Measurements from ENCODE around the gene CENPM. TPM values are rescaled to one million over a fixed set of nuclear protein-coding genes. Genes with fewer than 3 reads are reported as not detected.

The CENPM gene
- polyA plus RNA-seq, 1 donor (not counting 4 experiments of a cell fraction or from before 2014, with no cell fraction given) = 4.8 TPM

DNA sequence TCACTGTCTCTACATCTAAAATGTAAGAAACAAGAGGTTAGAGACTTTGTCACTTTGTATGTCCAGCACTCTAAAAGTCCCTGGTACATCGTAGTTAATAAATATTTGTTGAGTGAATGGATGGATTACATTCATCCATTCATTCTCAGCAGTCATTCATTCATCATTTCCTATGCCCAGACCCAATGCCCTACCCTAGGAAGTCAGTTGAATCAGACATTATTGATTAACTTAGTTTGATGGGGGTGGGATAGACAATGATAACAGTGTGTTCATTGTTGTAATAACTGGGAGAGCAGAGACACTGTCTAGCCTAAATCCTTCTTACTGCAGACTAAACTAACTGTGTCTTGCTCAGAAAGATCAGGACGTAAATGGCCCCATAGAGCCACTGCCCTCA lies 1.2 kb upstream of the CENPM start:
- FAIRE-seq (no peak), DNase-seq (ENCODE audit: low read depth, low spot score) (no peak)
- no peaks in the 10 kb centered on the region for H3K9me1 ChIP-seq (ENCODE audit: control insufficient read depth, extremely low read depth, insufficient read depth, low read length)
- H3K9me3 ChIP-seq (ENCODE audit: control insufficient read depth, low read depth, low read length) = no peaks in the 10 kb centered on the region
- no peaks in the 10 kb centered on the region for H4K20me1 ChIP-seq (ENCODE audit: control insufficient read depth, extremely low read depth, insufficient read depth, low read length)
- H3K27me3 ChIP-seq (ENCODE audit: control insufficient read depth, extremely low read depth, insufficient read depth, low read length) = no peaks in the 10 kb centered on the region
- no peak overlapping the region for H3K27ac ChIP-seq (ENCODE audit: control insufficient read depth, insufficient read depth, low read length)
- peaks cover 0 to 4% of the 10 kb centered on the region in 2 experiments for H3K36me3 ChIP-seq (ENCODE audit: control insufficient read depth in 2 of 2, extremely low read depth in 1 of 2, insufficient read depth in 2 of 2, low read length in 2 of 2)
- dilution Hi-C loops (cut with MboI; ENCODE audit: extremely low pct_ligation_motif_present, low sequenced_read_pairs) = no loop called here
- H3K4me1 ChIP-seq (ENCODE audit: control insufficient read depth, extremely low read depth, insufficient read depth, low read length) = peaks cover 16% of the 10 kb centered on the region
- H3K9ac ChIP-seq (ENCODE audit: control insufficient read depth, extremely low read depth, insufficient read depth, low read length) = no peak overlapping the region
- no peak for TF ChIP-seq EZH2 (IDR thresholded peaks at IDR 0.05; ENCODE audit: low read length)
- TF ChIP-seq, protein P1, sequence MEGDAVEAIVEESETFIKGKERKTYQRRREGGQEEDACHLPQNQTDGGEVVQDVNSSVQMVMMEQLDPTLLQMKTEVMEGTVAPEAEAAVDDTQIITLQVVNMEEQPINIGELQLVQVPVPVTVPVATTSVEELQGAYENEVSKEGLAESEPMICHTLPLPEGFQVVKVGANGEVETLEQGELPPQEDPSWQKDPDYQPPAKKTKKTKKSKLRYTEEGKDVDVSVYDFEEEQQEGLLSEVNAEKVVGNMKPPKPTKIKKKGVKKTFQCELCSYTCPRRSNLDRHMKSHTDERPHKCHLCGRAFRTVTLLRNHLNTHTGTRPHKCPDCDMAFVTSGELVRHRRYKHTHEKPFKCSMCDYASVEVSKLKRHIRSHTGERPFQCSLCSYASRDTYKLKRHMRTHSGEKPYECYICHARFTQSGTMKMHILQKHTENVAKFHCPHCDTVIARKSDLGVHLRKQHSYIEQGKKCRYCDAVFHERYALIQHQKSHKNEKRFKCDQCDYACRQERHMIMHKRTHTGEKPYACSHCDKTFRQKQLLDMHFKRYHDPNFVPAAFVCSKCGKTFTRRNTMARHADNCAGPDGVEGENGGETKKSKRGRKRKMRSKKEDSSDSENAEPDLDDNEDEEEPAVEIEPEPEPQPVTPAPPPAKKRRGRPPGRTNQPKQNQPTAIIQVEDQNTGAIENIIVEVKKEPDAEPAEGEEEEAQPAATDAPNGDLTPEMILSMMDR (optimal IDR thresholded peaks at IDR 0.05 in 1 of 3, IDR thresholded peaks at IDR 0.05 in 1 of 3, conservative IDR thresholded peaks at IDR 0.05 in 1 of 3; ENCODE audit: extremely low read depth in 1 of 3, insufficient read depth in 2 of 3, low read length in 3 of 3) = no peak
- H3K4me2 ChIP-seq (ENCODE audit: control insufficient read depth, extremely low read depth, insufficient read depth, low read depth, low read length) = no peak overlapping the region
- no peak overlapping the region for H3K4me3 ChIP-seq (ENCODE audit: control insufficient read depth in 2 of 3, extremely low read depth in 1 of 3, insufficient read depth in 2 of 3, low read depth in 1 of 3, low read length in 3 of 3)
- peaks cover 9% of the 10 kb centered on the region for H3K79me2 ChIP-seq (ENCODE audit: control insufficient read depth, insufficient read depth, low read length)
- H2AFZ ChIP-seq (ENCODE audit: control insufficient read depth, low read length) = no peak overlapping the region

DNA sequence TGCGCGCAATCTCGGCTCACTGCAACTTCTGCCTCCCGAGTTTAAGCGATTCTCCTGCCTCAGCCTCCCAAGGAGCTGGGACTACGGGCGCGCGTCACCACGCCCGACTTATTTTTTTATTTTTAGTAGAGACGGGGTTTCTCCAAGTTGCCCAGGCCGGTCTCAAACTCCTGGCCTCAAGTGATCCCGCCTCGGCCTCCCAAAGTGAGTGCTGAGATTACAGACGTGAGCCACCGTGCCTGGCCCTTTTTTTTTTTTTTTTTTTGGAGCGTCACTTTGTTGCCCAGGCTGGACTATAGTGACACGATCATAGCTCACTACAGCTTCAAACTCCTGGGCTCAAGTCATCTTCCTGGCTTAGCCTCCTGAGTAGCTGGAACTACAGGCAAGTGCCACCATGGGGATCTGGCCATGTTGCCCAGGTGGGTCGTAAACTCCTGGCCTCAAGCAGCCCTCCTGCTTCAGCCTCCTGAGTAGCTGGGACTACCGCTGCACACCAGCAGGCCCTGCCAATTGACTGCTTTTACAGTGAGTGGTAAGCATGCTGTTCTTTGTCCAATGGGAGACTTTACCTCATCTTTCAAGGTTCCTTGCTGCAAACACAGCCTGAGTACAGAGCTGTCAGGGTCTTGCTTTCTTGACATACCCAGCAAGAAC lies 600 bp upstream of the CENPM start:
- Histone ChIP-seq H3K27ac (ENCODE audit: control insufficient read depth, insufficient read depth, low read length) (no peak overlapping the region), H3K9ac (ENCODE audit: control insufficient read depth, extremely low read depth, insufficient read depth, low read length) (peak overlapping the region; percentile 81), H3K4me1 (ENCODE audit: control insufficient read depth, extremely low read depth, insufficient read depth, low read length) (peaks cover 16% of the 10 kb centered on the region), H3K79me2 (ENCODE audit: control insufficient read depth, insufficient read depth, low read length) (peaks cover 9% of the 10 kb centered on the region), H3K4me2 (ENCODE audit: control insufficient read depth, extremely low read depth, insufficient read depth, low read depth, low read length) (peak overlapping the region; percentile 99), H3K9me3 (ENCODE audit: control insufficient read depth, low read depth, low read length) (no peaks in the 10 kb centered on the region), H3K36me3 (ENCODE audit: control insufficient read depth in 2 of 2, extremely low read depth in 1 of 2, insufficient read depth in 2 of 2, low read length in 2 of 2) (peaks cover 0 to 6% of the 10 kb centered on the region in 2 experiments), H3K4me3 (ENCODE audit: control insufficient read depth in 2 of 3, extremely low read depth in 1 of 3, insufficient read depth in 2 of 3, low read depth in 1 of 3, low read length in 3 of 3) (peak overlapping the region in 2 of 3 experiments; percentile 84 to 89), H2AFZ (ENCODE audit: control insufficient read depth, low read length) (peak overlapping the region; percentile 94), H4K20me1 (ENCODE audit: control insufficient read depth, extremely low read depth, insufficient read depth, low read length) (no peaks in the 10 kb centered on the region), H3K9me1 (ENCODE audit: control insufficient read depth, extremely low read depth, insufficient read depth, low read length) (no peaks in the 10 kb centered on the region), H3K27me3 (ENCODE audit: control insufficient read depth, extremely low read depth, insufficient read depth, low read length) (no peaks in the 10 kb centered on the region)
- TF ChIP-seq, protein P1 (optimal IDR thresholded peaks at IDR 0.05 in 1 of 3, IDR thresholded peaks at IDR 0.05 in 1 of 3, conservative IDR thresholded peaks at IDR 0.05 in 1 of 3; ENCODE audit: extremely low read depth in 1 of 3, insufficient read depth in 2 of 3, low read length in 3 of 3) = no peak
- no peak for TF ChIP-seq EZH2 (IDR thresholded peaks at IDR 0.05; ENCODE audit: low read length)
- DNase-seq (ENCODE audit: low read depth, low spot score) = no peak
- dilution Hi-C loops (cut with MboI; ENCODE audit: extremely low pct_ligation_motif_present, low sequenced_read_pairs) = no loop called here
- FAIRE-seq = no peak
